Body of pancreas (tissue), 4 donors: Measurements from ENCODE around the gene CRAT. TPM values are rescaled to one million over a fixed set of nuclear protein-coding genes. Genes with fewer than 3 reads are reported as not detected.

Experiments used
- ATAC-seq: fragments of 150-250 bp; one replicate; pipeline ENCODE4 v1.9.1; 2016
- DNase-seq, 4 donors: peaks; one replicate each; pipeline ENCODE4 v3.0.0-alpha.2; 2019
- H3K27ac ChIP-seq, 4 donors: fragments of 200-600 bp; sonication (generic); 1 replicate in 3 of 4; 2 replicates in 1 of 4; pipeline versions ENCODE4 v1.5.1 to v1.6.1; 2016 to 2019; ENCODE audit warnings: mild to moderate bottlenecking in 1 of 4, mixed read lengths in 1 of 4, moderate library complexity in 1 of 4
- H3K27me3 ChIP-seq, 2 donors: fragments of 200-600 bp; sonication (generic); one replicate each; pipeline ENCODE4 v1.6.0; 2016; ENCODE audit warnings: mild to moderate bottlenecking in 1 of 2
- H3K36me3 ChIP-seq, 2 donors: fragments of 200-600 bp; sonication (generic); replicated peaks in 1 of 2; 2 replicates each; pipeline ENCODE4 v1.5.1; 2016; ENCODE audit warnings: low read depth in 2 of 2; ENCODE audit not compliant: insufficient read depth in 1 of 2
- H3K4me1 ChIP-seq: fragments of 200-600 bp; sonication (generic); one replicate; pipeline ENCODE4 v1.6.0; 2016
- H3K4me3 ChIP-seq, 2 donors: fragments of 200-600 bp; sonication (generic); 1 replicate in 1 of 2; 2 replicates in 1 of 2; pipeline ENCODE4 v1.5.1; 2016 to 2019
- H3K9me3 ChIP-seq, 3 donors: fragments of 200-600 bp; sonication (generic); 1 replicate in 2 of 3; 2 replicates in 1 of 3; pipeline ENCODE4 v1.5.1; 2016
- CTCF ChIP-seq, 7 experiments: fragments of 450-650 bp in 4 of 7; fragments of 200-600 bp in 3 of 7; sonication (generic) in 3 of 7; IDR thresholded peaks; one replicate each; pipeline ENCODE4 v1.5.1; 2016 to 2019; ENCODE audit warnings: antibody characterized with exemption in 7 of 7
- POLR2A ChIP-seq, 3 donors: fragments of 450-650 bp; IDR thresholded peaks; one replicate each; pipeline ENCODE4 v1.6.1; 2016; ENCODE audit warnings: antibody characterized with exemption in 3 of 3, mild to moderate bottlenecking in 2 of 3
- WGBS, 2 donors: methylation state at CpG; one replicate each; pipeline ENCODE4 v1.1.5; 2017; 5-methylcytosine and 5-hydroxymethylcytosine counted together
- intact Hi-C: fragments of 100-400 bp; cut with DNase I; formaldehyde crosslinking; loops from one replicate; pipeline ENCODE4 v1.15.1; 2023
- total RNA-seq, 2 donors: library from RNA; depleted of rRNA; stranded (reverse); fragments of >200 nt; gene quantifications; one replicate each; pipeline ENCODE4 v1.1.0, GENCODE V29; 2016

The CRAT gene
- total RNA-seq, 2 donors from 2014 or later: 84.8 to 112 TPM

- H3K4me3 ChIP-seq: no peak overlapping the region
- intact Hi-C loops: no loop called here
- peaks cover 69% of the 10 kb centered on the region for H3K4me1 ChIP-seq
- DNase-seq (no peak), ATAC-seq (no peak)
- peak overlapping the region in 3 of 4 donors; percentile 9 to 61 (median 28) for H3K27ac ChIP-seq
- H3K27me3 ChIP-seq: no peaks in the 10 kb centered on the region
- no peaks in the 10 kb centered on the region for H3K9me3 ChIP-seq
- no peak for TF ChIP-seq CTCF (IDR thresholded peaks at IDR 0.05)
- TF ChIP-seq POLR2A (IDR thresholded peaks at IDR 0.05): no peak
- 64 to 67% methylated on average over 8 to 10 of the region's 11 CpGs for WGBS, 2 donors
- H3K36me3 ChIP-seq: no peaks in the 10 kb centered on the region
These were observed 6.5 kb downstream of the CRAT start for GRCh38 chr9:129104051-129104450.

GRCh38 chr9:129103595-129103965, 7.0 kb downstream of the CRAT start:
- DNase-seq (no peak), ATAC-seq (no peak)
- H3K27ac ChIP-seq: peak overlapping the region in 3 of 4 donors; percentile 9 to 61 (median 28)
- H3K4me1 ChIP-seq: peaks cover 64% of the 10 kb centered on the region
- TF ChIP-seq POLR2A (IDR thresholded peaks at IDR 0.05): no peak
- no peak for TF ChIP-seq CTCF (IDR thresholded peaks at IDR 0.05)
- 58 to 62% methylated on average over 3 to 4 of the region's 4 CpGs for WGBS, 2 donors
- no peaks in the 10 kb centered on the region for H3K9me3 ChIP-seq
- intact Hi-C loops: no loop called here
- H3K27me3 ChIP-seq: no peaks in the 10 kb centered on the region
- H3K4me3 ChIP-seq: no peak overlapping the region
- H3K36me3 ChIP-seq: no peaks in the 10 kb centered on the region

- Histone ChIP-seq H3K4me1 (peaks cover 58% of the 10 kb centered on the region), H3K27ac (peak overlapping the region in 3 of 4 donors; percentile 9 to 61 (median 28)), H3K9me3 (no peaks in the 10 kb centered on the region), H3K4me3 (no peak overlapping the region), H3K36me3 (peaks cover 0 to 2% of the 10 kb centered on the region in 2 donors), H3K27me3 (no peaks in the 10 kb centered on the region)
- 34 to 39% methylated on average over 7 to 13 of the region's 14 CpGs for WGBS, 2 donors
- peak; percentile 72 to 83 (median 81) for DNase-seq
- intact Hi-C loops: no loop called here
- TF ChIP-seq POLR2A (IDR thresholded peaks at IDR 0.05) (no peak), CTCF (IDR thresholded peaks at IDR 0.05) (peak; percentile 42 to 65 (median 57))
- peak; percentile 69 for ATAC-seq
These were observed 7.6 kb downstream of the CRAT start for GRCh38 chr9:129102791-129103594.

- Histone ChIP-seq H3K4me3 (no peak overlapping the region), H3K27me3 (no peaks in the 10 kb centered on the region), H3K9me3 (no peaks in the 10 kb centered on the region), H3K27ac (peak overlapping the region; percentile 9 to 65 (median 44)), H3K36me3 (peaks cover 0 to 2% of the 10 kb centered on the region in 2 donors), H3K4me1 (peaks cover 49% of the 10 kb centered on the region)
- DNase-seq: peak in 2 of 4 donors; percentile 53 to 54
- intact Hi-C loops: no loop called here
- TF ChIP-seq CTCF (IDR thresholded peaks at IDR 0.05): no peak
- TF ChIP-seq POLR2A (IDR thresholded peaks at IDR 0.05): no peak
- 50 to 60% methylated on average over 2 to 13 of the region's 13 CpGs for WGBS, 2 donors
- no peak for ATAC-seq
These were observed 8.5 kb downstream of the CRAT start for GRCh38 chr9:129102095-129102525.
